HEK293 (cell line): ENCODE data around the gene LRRC23.
A peak's percentile ranks its signal among the peaks of the same experiment; 100 is the strongest.

Experiments used
- KLF1 ChIP-seq: fragments of 450-650 bp; formaldehyde crosslinking; IDR thresholded peaks from 2 replicates; pipeline ENCODE4 v1.5.1; 2016; ENCODE audit warnings: missing biosample characterization, missing genetic modification characterization
- SP7 ChIP-seq: fragments of 450-650 bp; formaldehyde crosslinking; IDR thresholded peaks from 2 replicates; pipeline ENCODE4 v1.5.1; 2016; ENCODE audit warnings: missing biosample characterization, missing genetic modification characterization
- WT1 ChIP-seq: fragments of 450-650 bp; formaldehyde crosslinking; IDR thresholded peaks from 2 replicates; pipeline ENCODE4 v1.5.1; 2016; ENCODE audit warnings: missing biosample characterization, missing genetic modification characterization
- ZFP37 ChIP-seq: fragments of 450-650 bp; formaldehyde crosslinking; IDR thresholded peaks from 2 replicates; pipeline ENCODE4 v1.5.1; 2016; ENCODE audit warnings: missing biosample characterization, missing genetic modification characterization
- ZNF426 ChIP-seq: fragments of 450-650 bp; formaldehyde crosslinking; IDR thresholded peaks from 2 replicates; pipeline ENCODE4 v1.5.1; 2017; ENCODE audit warnings: missing biosample characterization, missing genetic modification characterization, mild to moderate bottlenecking, inconsistent platforms, moderate library complexity
- ZNF626 ChIP-seq: fragments of 450-650 bp; sonication (Bioruptor Pico); formaldehyde crosslinking; IDR thresholded peaks from 2 replicates; pipeline ENCODE4 v1.5.1; 2018; ENCODE audit warnings: missing biosample characterization, missing genetic modification characterization, inconsistent platforms
- ZNF654 ChIP-seq: fragments of 450-650 bp; formaldehyde crosslinking; IDR thresholded peaks from 2 replicates; pipeline ENCODE4 v1.5.1; 2016; ENCODE audit warnings: low read depth, missing biosample characterization, missing genetic modification characterization
- TF ChIP-seq, protein P1 (sequence below): fragments of 450-650 bp; formaldehyde crosslinking; IDR thresholded peaks from 2 replicates; pipeline ENCODE4 v1.5.1; 2016; ENCODE audit warnings: missing biosample characterization, missing genetic modification characterization, borderline replicate concordance
- TF ChIP-seq, protein P2 (sequence below): fragments of 450-650 bp; formaldehyde crosslinking; IDR thresholded peaks from 2 replicates; pipeline ENCODE4 v1.5.1; 2017; ENCODE audit warnings: missing biosample characterization, missing genetic modification characterization
- TF ChIP-seq, protein P3 (sequence below): fragments of 450-650 bp; formaldehyde crosslinking; IDR thresholded peaks from 2 replicates; pipeline ENCODE4 v1.5.1; 2016; ENCODE audit warnings: missing biosample characterization, missing genetic modification characterization
- TF ChIP-seq, protein P4 (sequence below): fragments of 450-650 bp; IDR thresholded peaks from 2 replicates; pipeline ENCODE4 v1.5.1; 2018; ENCODE audit warnings: missing biosample characterization, missing genetic modification characterization
- TF ChIP-seq, protein P5 (sequence below): fragments of 450-650 bp; formaldehyde crosslinking; IDR thresholded peaks from 2 replicates; pipeline ENCODE4 v1.5.1; 2016; ENCODE audit warnings: missing biosample characterization, missing genetic modification characterization, borderline replicate concordance
- TF ChIP-seq, protein P6 (sequence below): fragments of 450-650 bp; formaldehyde crosslinking; IDR thresholded peaks from 2 replicates; pipeline ENCODE4 v1.5.1; 2016; ENCODE audit warnings: missing biosample characterization, missing genetic modification characterization

Gene LRRC23

DNA sequence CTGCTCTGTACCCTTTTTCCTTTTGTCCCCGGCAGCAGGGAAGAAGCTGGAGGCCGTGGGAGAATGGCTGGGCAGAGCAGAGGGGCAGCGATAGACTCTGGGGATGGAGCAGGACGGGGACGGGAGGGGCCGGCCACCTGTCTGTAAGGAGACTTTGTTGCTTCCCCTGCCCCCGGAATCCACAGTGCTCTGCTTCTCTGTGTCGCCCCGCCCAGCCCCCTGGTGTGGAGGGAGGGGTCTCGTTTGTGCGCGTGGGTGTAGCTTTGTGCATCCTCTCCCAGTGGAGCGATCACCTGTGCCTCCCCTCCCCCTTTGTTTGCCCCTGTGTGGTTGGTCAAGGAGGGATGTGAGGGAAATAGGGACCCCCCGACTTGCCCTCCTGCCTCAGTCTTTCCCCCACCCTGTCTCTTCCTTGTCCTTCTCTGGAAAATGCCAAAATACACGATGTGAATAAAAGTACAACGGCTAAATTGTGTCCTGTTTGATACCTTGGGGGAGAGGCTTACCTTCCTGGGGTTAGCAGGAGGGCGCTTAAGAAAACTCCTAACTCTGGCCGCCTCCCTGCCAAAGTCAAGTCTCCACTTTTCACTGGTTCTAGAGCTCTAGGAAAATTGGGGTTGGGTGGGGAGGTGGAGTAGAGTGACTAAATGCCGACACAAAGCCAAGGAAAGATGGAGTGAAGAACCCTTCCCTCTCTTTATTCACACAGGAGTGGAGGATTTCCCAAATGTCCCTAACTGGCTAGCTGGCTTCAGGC is 38.3 kb upstream of the LRRC23 start (continued):
- TF ChIP-seq SP7 (tag by site-specific recombination) (no peak), ZFP37 (tag by site-specific recombination) (no peak), ZNF426 (no peak), ZNF654 (tag by site-specific recombination) (no peak), KLF1 (tag by site-specific recombination) (peak; percentile 90), WT1 (no peak), ZNF626 (tag by site-specific recombination) (no peak)
- TF ChIP-seq, protein P1, sequence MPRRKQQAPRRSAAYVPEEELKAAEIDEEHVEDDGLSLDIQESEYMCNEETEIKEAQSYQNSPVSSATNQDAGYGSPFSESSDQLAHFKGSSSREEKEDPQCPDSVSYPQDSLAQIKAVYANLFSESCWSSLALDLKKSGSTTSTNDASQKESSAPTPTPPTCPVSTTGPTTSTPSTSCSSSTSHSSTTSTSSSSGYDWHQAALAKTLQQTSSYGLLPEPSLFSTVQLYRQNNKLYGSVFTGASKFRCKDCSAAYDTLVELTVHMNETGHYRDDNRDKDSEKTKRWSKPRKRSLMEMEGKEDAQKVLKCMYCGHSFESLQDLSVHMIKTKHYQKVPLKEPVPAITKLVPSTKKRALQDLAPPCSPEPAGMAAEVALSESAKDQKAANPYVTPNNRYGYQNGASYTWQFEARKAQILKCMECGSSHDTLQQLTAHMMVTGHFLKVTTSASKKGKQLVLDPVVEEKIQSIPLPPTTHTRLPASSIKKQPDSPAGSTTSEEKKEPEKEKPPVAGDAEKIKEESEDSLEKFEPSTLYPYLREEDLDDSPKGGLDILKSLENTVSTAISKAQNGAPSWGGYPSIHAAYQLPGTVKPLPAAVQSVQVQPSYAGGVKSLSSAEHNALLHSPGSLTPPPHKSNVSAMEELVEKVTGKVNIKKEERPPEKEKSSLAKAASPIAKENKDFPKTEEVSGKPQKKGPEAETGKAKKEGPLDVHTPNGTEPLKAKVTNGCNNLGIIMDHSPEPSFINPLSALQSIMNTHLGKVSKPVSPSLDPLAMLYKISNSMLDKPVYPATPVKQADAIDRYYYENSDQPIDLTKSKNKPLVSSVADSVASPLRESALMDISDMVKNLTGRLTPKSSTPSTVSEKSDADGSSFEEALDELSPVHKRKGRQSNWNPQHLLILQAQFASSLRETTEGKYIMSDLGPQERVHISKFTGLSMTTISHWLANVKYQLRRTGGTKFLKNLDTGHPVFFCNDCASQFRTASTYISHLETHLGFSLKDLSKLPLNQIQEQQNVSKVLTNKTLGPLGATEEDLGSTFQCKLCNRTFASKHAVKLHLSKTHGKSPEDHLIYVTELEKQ (tag by site-specific recombination), result no peak
- TF ChIP-seq, protein P2, sequence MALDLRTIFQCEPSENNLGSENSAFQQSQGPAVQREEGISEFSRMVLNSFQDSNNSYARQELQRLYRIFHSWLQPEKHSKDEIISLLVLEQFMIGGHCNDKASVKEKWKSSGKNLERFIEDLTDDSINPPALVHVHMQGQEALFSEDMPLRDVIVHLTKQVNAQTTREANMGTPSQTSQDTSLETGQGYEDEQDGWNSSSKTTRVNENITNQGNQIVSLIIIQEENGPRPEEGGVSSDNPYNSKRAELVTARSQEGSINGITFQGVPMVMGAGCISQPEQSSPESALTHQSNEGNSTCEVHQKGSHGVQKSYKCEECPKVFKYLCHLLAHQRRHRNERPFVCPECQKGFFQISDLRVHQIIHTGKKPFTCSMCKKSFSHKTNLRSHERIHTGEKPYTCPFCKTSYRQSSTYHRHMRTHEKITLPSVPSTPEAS (tag by site-specific recombination), result no peak
- TF ChIP-seq, protein P3, sequence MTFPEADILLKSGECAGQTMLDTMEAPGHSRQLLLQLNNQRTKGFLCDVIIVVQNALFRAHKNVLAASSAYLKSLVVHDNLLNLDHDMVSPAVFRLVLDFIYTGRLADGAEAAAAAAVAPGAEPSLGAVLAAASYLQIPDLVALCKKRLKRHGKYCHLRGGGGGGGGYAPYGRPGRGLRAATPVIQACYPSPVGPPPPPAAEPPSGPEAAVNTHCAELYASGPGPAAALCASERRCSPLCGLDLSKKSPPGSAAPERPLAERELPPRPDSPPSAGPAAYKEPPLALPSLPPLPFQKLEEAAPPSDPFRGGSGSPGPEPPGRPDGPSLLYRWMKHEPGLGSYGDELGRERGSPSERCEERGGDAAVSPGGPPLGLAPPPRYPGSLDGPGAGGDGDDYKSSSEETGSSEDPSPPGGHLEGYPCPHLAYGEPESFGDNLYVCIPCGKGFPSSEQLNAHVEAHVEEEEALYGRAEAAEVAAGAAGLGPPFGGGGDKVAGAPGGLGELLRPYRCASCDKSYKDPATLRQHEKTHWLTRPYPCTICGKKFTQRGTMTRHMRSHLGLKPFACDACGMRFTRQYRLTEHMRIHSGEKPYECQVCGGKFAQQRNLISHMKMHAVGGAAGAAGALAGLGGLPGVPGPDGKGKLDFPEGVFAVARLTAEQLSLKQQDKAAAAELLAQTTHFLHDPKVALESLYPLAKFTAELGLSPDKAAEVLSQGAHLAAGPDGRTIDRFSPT (tag by site-specific recombination), result no peak
- TF ChIP-seq, protein P4, sequence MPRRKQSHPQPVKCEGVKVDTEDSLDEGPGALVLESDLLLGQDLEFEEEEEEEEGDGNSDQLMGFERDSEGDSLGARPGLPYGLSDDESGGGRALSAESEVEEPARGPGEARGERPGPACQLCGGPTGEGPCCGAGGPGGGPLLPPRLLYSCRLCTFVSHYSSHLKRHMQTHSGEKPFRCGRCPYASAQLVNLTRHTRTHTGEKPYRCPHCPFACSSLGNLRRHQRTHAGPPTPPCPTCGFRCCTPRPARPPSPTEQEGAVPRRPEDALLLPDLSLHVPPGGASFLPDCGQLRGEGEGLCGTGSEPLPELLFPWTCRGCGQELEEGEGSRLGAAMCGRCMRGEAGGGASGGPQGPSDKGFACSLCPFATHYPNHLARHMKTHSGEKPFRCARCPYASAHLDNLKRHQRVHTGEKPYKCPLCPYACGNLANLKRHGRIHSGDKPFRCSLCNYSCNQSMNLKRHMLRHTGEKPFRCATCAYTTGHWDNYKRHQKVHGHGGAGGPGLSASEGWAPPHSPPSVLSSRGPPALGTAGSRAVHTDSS (tag by site-specific recombination), result no peak
- TF ChIP-seq, protein P5, sequence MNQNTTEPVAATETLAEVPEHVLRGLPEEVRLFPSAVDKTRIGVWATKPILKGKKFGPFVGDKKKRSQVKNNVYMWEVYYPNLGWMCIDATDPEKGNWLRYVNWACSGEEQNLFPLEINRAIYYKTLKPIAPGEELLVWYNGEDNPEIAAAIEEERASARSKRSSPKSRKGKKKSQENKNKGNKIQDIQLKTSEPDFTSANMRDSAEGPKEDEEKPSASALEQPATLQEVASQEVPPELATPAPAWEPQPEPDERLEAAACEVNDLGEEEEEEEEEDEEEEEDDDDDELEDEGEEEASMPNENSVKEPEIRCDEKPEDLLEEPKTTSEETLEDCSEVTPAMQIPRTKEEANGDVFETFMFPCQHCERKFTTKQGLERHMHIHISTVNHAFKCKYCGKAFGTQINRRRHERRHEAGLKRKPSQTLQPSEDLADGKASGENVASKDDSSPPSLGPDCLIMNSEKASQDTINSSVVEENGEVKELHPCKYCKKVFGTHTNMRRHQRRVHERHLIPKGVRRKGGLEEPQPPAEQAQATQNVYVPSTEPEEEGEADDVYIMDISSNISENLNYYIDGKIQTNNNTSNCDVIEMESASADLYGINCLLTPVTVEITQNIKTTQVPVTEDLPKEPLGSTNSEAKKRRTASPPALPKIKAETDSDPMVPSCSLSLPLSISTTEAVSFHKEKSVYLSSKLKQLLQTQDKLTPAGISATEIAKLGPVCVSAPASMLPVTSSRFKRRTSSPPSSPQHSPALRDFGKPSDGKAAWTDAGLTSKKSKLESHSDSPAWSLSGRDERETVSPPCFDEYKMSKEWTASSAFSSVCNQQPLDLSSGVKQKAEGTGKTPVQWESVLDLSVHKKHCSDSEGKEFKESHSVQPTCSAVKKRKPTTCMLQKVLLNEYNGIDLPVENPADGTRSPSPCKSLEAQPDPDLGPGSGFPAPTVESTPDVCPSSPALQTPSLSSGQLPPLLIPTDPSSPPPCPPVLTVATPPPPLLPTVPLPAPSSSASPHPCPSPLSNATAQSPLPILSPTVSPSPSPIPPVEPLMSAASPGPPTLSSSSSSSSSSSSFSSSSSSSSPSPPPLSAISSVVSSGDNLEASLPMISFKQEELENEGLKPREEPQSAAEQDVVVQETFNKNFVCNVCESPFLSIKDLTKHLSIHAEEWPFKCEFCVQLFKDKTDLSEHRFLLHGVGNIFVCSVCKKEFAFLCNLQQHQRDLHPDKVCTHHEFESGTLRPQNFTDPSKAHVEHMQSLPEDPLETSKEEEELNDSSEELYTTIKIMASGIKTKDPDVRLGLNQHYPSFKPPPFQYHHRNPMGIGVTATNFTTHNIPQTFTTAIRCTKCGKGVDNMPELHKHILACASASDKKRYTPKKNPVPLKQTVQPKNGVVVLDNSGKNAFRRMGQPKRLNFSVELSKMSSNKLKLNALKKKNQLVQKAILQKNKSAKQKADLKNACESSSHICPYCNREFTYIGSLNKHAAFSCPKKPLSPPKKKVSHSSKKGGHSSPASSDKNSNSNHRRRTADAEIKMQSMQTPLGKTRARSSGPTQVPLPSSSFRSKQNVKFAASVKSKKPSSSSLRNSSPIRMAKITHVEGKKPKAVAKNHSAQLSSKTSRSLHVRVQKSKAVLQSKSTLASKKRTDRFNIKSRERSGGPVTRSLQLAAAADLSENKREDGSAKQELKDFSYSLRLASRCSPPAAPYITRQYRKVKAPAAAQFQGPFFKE (tag by site-specific recombination), result no peak
- TF ChIP-seq, protein P6, sequence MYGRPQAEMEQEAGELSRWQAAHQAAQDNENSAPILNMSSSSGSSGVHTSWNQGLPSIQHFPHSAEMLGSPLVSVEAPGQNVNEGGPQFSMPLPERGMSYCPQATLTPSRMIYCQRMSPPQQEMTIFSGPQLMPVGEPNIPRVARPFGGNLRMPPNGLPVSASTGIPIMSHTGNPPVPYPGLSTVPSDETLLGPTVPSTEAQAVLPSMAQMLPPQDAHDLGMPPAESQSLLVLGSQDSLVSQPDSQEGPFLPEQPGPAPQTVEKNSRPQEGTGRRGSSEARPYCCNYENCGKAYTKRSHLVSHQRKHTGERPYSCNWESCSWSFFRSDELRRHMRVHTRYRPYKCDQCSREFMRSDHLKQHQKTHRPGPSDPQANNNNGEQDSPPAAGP (tag by site-specific recombination), result no peak; the same call in 1 of the 2 replicates
